Thyroid gland (tissue), 4 donors: ENCODE results near the gene UPF1. TPM values are rescaled to one million over a fixed set of nuclear protein-coding genes. Genes with fewer than 3 reads are reported as not detected.

Experiments used
- DNase-seq, 2 donors: peaks; one replicate each; pipeline ENCODE4 v3.0.0-alpha.2; 2019
- H3K27ac ChIP-seq, 3 donors: fragments of 200-600 bp; sonication (generic); 1 replicate in 2 of 3; 2 replicates in 1 of 3; pipeline ENCODE4 v1.5.1; 2016 to 2019; ENCODE audit warnings: mild to moderate bottlenecking in 1 of 3, moderate library complexity in 1 of 3
- H3K27me3 ChIP-seq: fragments of 200-600 bp; sonication (generic); one replicate; pipeline ENCODE4 v1.5.1; 2019
- H3K36me3 ChIP-seq, 2 donors: fragments of 200-600 bp; sonication (generic); one replicate each; pipeline ENCODE4 v1.5.1; 2016 to 2019
- H3K4me1 ChIP-seq, 2 donors: fragments of 200-600 bp; sonication (generic); one replicate each; pipeline ENCODE4 v1.5.1; 2017 to 2019
- H3K4me3 ChIP-seq, 3 donors: fragments of 200-600 bp; sonication (generic); replicated peaks in 1 of 3; 1 replicate in 2 of 3; 2 replicates in 1 of 3; pipeline ENCODE4 v1.5.1; 2016; ENCODE audit warnings: mild to moderate bottlenecking in 1 of 3
- H3K9me3 ChIP-seq: fragments of 200-600 bp; sonication (generic); one replicate; pipeline ENCODE4 v1.5.1; 2017
- CTCF ChIP-seq, 6 experiments: fragments of 200-600 bp in 3 of 6; fragments of 450-650 bp in 3 of 6; sonication (generic) in 3 of 6; IDR thresholded peaks; one replicate each; pipeline ENCODE4 v1.5.1; 2016 to 2019; ENCODE audit warnings: antibody characterized with exemption in 6 of 6, mild to moderate bottlenecking in 2 of 6, inconsistent platforms in 1 of 6, moderate library complexity in 1 of 6
- POLR2A ChIP-seq, 2 donors: fragments of 450-650 bp; IDR thresholded peaks; one replicate each; pipeline ENCODE4 v1.6.1; 2017; ENCODE audit warnings: antibody characterized with exemption in 2 of 2, mild to moderate bottlenecking in 2 of 2, moderate library complexity in 1 of 2
- WGBS, 2 donors: methylation state at CpG; one replicate each; pipeline ENCODE4 v1.1.5; 2017; 5-methylcytosine and 5-hydroxymethylcytosine counted together
- intact Hi-C: fragments of 100-400 bp; cut with DNase I; formaldehyde crosslinking; loops from one replicate; pipeline ENCODE4 v1.15.1; 2023
- total RNA-seq, 4 donors: library from RNA; depleted of rRNA; stranded (reverse); fragments of >200 nt; gene quantifications; one replicate each; pipeline ENCODE4 v1.2.3, GENCODE V29; 2016

Gene UPF1
- total RNA-seq, 4 donors from 2014 or later: 56.7 to 122 (median 79.6) TPM

GRCh38 chr19:18883526-18884304, 52.0 kb downstream of the UPF1 start:
- 89 to 90% methylated on average over 22 to 30 of the region's 30 CpGs for WGBS, 2 donors
- H3K9me3 ChIP-seq: no peaks in the 10 kb centered on the region
- no peak overlapping the region for H3K27ac ChIP-seq
- H3K27me3 ChIP-seq: no peaks in the 10 kb centered on the region
- H3K4me1 ChIP-seq: no peaks in the 10 kb centered on the region
- no peaks in the 10 kb centered on the region for H3K36me3 ChIP-seq
- no peak for DNase-seq
- H3K4me3 ChIP-seq: no peak overlapping the region
- intact Hi-C loops: no loop called here
- no peak for TF ChIP-seq POLR2A (IDR thresholded peaks at IDR 0.05)
- TF ChIP-seq CTCF (IDR thresholded peaks at IDR 0.05): no peak

GRCh38 chr19:18886972-18887371, 55.2 kb downstream of the UPF1 start:
- Histone ChIP-seq H3K9me3 (no peaks in the 10 kb centered on the region), H3K27ac (no peak overlapping the region), H3K27me3 (no peaks in the 10 kb centered on the region), H3K4me3 (no peak overlapping the region), H3K36me3 (no peaks in the 10 kb centered on the region), H3K4me1 (no peaks in the 10 kb centered on the region)
- no peak for TF ChIP-seq POLR2A (IDR thresholded peaks at IDR 0.05)
- no peak for TF ChIP-seq CTCF (IDR thresholded peaks at IDR 0.05)
- intact Hi-C loops: no loop called here
- WGBS, 2 donors: 95 to 100% methylated on average over 4 of the region's 4 CpGs
- DNase-seq: no peak

GRCh38 chr19:18889949-18890745, 58.4 kb downstream of the UPF1 start:
- WGBS, 2 donors: 88% methylated on average over 10 of the region's 10 CpGs
- intact Hi-C loops: no loop called here
- no peaks in the 10 kb centered on the region for H3K36me3 ChIP-seq

GRCh38 chr19:18893587-18894253, 62.0 kb downstream of the UPF1 start:
- no peak for DNase-seq
- H3K4me1 ChIP-seq: peaks cover 6 to 14% of the 10 kb centered on the region in 2 donors
- intact Hi-C loops: no loop called here
- no peaks in the 10 kb centered on the region for H3K9me3 ChIP-seq
- no peaks in the 10 kb centered on the region for H3K27me3 ChIP-seq
- TF ChIP-seq CTCF (IDR thresholded peaks at IDR 0.05) (no peak), POLR2A (IDR thresholded peaks at IDR 0.05) (no peak)
- H3K27ac ChIP-seq: no peak overlapping the region
- WGBS, 2 donors: 64 to 67% methylated on average over 14 to 18 of the region's 18 CpGs
- no peak overlapping the region for H3K4me3 ChIP-seq
- no peaks in the 10 kb centered on the region for H3K36me3 ChIP-seq

More at GRCh38 chr19:18889949-18890745, 58.4 kb downstream of the UPF1 start:
- Histone ChIP-seq H3K9me3 (no peaks in the 10 kb centered on the region), H3K27ac (no peak overlapping the region), H3K4me1 (peaks cover 2 to 4% of the 10 kb centered on the region in 2 donors), H3K4me3 (no peak overlapping the region), H3K27me3 (no peaks in the 10 kb centered on the region)
- TF ChIP-seq CTCF (IDR thresholded peaks at IDR 0.05): no peak
- no peak for TF ChIP-seq POLR2A (IDR thresholded peaks at IDR 0.05)
- no peak for DNase-seq
